Inferior parietal cortex (tissue), 1 donor: ENCODE results near the gene PMM2.
"Not testable (repeated sequence)": the region's sequence is repeated elsewhere in the genome, so short reads cannot be mapped to it uniquely, and the experiment has no call there.

Experiments used
- DNase-seq: peaks from one replicate; pipeline ENCODE4 v3.0.0-alpha.2; 2016; ENCODE audit errors: extremely low spot score

The PMM2 gene

DNA sequence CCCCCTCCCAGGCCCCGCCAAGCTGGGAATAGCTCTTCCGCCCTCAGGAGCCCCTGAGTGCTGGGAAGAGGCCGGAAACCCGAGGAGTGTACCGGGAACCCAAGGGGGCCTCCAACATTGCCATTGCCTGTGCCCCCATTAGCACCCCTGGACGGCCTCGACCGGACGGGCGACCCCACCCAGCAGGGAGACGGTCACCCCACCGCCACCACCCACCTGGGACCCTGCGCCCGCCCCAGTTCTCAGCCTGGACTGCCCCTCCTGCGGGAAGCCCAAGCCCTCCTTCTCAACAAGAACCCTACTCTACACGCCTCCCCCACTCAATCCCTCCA, 69.2 kb downstream of the PMM2 start:
- no peak for DNase-seq

DNA sequence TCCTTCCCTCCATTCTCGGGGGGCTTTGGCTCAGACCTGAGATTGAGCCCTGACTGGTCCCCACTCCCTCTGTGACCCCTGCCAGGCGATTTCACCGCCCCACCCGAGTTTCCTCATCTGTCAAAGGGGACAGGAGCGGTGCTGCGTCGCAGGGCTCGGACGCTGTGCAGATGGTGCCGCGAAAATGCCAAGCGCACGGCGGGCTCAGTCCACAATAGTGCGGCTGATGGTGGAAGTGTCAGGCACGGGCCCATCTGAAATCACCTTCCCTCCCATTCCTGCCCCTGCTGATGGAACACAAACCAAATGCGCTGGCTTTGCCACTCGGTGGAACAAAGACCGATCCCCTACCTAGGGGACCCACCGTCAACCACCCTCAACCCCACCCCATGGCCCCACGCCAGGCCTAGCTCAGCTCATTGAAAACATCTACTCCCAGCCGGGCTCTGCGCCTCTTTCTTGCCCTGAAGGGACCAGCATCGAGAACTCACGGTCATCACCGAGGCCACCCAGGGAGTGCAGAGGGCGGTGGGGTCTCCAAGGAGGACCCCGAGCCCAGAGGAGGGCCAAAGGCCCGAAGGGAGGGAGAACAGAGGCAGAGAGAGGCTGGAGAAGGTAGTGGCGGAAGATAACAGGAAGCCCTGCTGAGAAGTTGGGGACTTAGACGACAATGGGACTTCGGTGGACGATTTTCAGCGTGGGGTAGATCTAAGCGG, 69.7 kb downstream of the PMM2 start:
- no peak for DNase-seq

DNA sequence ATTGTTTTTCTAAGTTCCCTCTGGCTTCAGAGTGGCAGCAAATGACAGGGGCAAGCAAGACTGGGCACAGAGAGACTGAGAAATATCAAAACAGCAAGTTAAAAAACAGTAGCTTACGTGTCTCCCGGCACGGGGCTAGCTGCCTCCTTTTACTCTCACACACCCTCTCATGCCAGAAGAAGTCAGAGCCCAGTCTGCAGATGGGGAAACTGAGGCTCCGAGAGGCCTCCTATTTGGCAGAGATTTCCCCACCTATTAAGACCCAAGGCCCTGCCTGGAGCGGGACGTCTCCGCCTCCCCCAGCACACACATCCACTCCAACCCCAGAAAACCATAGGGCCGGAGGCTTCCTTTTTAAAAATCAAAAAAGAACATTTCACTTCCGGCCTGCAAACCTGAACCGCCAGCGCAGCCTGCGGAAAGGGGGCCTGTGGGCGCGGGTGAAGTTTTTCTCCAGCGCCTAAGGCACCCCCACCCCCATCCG, 70.3 kb downstream of the PMM2 start:
- DNase-seq: no peak

DNA sequence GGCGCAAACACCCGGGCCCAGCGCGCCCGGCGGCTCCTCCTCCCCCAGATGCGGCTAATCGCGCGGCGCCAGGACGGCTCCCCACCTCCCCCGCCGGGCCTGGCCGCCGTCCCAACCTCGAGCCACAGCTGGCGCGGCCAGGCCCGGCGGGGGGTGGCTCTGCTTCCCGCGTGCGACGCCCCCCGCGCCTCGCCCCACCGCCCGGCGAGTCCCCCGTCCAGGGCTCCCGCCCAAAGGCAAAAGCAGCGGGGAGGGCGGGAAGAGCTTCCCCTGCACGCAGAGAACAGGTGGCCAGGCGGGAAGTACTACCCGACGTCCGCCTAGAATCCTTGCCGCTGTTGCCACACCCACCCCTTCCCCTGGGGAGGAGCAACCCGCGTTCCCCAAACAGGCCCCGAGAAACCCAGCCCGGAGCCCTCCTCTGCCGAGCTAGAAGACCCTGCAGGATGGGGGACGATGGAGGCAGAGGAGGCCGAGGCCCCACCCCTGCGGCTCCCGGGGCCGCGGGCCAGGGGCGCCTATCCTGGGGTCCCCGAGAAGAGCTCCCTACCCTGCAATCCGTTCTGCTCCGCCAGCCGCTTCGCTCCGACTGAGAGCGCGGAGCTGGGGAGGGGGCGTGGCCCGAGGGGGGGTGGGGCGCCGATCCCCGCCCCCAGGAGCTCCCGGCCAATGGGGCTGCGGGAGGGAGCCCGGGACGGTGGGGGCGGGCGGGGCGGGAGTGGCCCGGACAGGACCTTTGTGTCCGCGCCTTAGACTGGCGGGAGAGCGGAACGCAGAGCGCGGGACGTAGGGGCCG, 71.0 kb downstream of the PMM2 start, which contains the start of gene CARHSP1:
Gene CARHSP1, minus strand, starts transcription at position 591 of the 796 bp plus-strand sequence. CDS start 9,678 bp downstream, outside the sequence.
- peak; percentile 78 for DNase-seq

DNA sequence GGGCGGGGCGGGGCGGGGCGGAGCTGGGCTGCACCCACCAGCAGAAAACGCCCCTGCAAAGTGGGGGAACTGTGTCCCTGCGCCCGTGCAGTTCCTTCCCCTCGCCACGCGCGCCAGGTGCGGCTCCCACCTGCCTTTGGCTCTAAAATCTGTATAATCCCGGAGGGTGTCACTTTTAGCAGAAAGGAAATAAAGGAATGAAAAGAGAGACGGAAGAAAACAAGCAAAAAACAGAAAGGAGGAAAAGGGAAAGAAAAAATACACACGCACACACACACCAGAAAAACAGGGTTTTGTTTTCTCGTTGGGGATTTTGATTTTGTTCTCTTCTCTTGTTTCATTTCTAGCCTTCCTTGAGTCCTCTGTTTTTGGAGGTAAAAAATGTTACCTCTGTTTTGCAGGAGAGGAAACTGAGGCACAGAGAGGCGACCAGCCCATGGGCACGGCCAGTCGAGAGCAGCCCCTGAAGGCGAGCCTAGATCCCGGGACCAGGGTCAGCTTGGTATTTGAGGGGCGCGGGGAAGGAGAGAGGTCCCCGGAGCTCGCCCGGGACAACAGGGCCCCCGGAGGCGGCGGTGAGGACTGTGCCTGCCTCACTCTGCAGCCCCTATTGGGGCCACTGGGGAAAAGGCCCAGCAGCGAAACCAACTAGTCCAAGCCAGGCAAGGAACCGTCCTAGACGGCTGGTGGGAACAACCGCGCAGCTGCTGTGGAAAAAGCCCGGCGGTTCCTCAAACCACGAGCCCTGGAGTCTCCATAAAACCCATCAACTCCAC, 71.8 kb downstream of the PMM2 start:
- no peak for DNase-seq

DNA sequence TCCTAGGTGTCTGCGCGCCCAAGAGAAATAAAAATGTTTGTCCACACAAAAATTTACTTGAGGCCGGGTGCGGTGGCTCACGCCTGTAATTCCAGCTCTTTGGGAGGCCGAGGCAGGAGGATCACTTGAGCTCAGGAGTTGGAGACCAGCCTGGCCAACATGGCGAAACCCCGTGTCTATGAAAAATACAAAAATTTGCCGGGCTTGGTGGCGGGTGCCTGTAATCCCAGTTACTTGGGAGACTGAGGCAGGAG, 72.3 kb downstream of the PMM2 start:
- DNase-seq: not testable (repeated sequence)

DNA sequence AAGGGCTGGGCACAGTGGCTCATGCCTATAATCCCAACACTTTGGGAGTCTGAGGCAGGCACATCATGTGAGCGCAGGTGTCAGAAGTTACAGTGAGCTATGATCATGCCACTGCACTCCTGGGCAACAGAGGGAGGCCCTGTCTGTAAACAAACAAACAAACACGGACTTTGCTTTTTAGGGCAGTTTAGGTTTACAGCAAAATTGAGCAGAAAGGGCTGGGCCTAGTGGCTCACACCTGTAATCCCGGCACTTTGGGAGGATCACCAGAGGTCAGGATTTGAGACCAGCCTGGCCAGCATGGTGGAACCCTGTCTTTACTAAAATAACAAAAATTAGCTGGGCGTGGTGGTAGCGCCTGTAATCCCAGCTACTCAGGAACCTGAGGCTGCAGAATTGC, 74.4 kb downstream of the PMM2 start:
- no peak for DNase-seq

DNA sequence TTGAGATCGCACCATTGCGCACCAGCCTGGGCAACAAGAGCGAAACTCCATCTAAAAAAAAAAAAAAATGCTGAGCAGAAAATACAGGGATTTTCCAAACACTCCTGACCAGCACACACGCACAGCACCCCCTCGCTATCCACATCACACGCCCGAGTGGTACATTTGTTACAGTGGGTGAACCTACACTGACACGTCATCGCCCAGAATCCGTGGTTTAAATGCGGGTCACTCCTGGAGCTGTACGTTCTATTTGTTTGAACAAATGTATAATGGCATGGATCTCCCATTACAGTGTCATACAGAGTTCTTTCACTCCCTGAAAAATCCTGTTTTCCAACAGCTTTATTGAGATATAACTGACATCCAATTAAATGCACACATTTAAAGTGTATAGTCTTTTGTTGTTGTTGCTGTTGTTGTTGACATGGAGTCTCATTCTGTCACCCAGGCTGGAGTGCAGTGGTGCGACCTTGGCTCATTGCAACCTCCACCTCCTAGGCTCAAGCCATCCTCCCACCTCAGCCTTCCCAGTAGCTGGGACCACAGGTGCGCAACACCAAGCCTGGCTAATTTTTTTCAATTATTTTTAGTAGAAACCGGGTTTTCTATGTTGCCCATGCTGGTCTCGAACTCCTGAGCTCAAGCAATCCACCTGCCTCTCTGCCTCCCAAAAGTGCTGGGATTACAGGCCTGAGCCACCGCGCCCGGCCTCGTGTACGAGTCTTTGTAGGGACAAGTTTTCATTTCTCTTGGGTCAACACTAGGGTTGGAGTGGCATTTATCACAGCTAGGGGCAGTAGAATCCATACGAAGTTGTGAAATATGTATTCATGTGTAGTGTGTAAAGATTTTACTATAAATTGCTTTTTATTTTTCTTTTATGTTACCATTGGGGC, 75.6 kb downstream of the PMM2 start:
- DNase-seq: no peak

DNA sequence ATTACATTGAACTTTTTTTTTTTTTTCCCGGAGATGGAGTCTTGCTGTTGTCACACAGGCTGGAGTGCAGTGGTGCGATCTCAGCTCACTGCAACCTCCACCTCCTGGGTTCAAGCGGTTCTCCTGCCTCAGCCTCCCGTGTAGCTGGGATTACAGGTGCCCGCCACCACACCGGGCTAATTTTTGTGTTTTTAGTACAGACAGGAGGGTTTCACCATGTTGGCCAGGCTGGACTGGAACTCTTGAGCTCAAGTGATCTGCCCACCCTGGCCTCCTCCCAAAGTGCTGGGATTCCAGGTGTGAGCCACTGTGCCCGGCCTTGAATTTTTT, 76.2 kb downstream of the PMM2 start:
- not testable (repeated sequence) for DNase-seq

DNA sequence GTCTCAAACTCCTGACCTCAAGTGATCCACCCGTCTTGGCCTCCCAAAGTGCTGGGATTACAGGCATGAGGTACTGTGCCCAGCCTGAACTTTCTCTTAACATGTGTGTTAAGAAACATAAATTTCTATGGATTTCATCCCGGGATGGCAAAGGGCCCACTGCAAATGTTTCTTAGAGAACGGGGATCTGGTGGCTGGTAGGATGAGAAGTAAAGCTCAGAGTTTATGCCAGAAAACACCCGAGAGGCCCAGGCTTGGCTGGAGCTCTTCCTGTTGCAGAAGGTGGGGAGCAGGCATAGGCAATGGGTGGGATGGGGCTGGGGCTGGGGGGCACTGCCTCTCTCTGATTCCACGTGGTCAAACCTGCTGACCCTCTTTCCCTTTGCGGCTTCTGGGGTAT, 76.7 kb downstream of the PMM2 start:
- DNase-seq: no peak

DNA sequence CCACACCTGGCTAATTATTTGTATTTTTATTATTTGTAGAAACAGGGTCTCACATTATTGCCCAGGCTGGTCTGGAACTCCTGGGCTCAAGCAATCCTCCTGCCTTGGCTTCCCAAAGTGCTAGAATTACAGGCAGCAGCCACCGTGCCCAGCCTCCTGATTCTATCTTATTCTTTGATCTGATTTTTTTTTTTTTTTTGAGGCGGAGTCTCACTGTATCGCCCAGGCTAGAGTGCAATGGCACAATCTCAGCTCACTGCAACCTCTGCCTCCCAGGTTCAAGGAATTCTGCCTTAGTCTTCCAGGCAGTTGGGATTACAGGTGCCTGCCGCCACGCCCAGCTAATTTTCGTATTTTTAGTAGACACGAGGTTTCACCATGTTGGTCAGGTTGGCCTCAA, 77.7 kb downstream of the PMM2 start:
- not testable (repeated sequence) for DNase-seq

DNA sequence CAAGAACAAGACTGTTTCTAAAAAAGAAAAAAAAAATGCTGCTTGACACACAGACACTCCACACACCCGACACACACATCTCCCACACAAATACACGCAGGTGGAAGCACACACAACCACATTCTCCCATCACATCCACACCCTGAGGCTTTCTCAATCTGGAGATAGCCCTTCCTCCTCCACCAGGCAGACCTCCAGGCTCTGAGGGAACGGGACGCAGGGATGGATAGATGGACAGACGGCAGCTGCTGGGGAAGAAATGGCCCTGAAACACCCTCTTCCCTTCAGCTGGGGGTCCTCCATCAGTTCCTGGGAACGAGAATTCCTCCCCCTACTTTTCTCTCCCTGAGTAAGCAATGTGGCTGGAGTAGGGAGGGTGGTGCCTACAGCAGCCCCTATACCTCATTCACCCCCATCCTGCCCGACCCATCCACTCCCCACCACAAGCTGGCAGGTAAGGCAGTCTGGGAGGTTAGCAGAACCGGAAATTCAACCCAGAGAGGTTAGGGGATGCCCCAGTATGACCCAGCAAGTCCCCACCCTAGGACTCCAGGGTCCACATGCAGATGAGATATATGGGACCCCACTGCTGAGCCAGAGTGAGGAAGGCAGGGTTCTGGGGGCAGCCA, 80.4 kb downstream of the PMM2 start:
- no peak for DNase-seq

DNA sequence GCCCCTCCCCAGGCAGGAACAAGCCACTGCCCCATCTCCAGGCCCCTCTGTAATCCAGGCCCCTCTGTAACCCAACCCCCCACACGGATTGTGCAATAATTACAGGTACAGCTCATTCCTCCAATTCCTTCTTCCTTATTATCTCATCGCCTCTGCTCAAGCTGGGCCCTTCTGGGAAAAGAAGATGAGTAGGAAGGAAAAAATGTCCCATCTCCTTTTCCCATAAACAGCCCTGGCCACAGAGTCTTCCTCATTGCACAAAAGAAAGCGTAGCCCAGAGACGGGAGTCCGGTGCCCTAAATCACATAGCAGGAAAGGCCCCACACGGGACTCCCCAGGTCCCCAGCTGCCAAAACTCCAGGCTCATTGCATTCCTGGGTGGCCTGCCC, 80.9 kb downstream of the PMM2 start:
- no peak for DNase-seq

DNA sequence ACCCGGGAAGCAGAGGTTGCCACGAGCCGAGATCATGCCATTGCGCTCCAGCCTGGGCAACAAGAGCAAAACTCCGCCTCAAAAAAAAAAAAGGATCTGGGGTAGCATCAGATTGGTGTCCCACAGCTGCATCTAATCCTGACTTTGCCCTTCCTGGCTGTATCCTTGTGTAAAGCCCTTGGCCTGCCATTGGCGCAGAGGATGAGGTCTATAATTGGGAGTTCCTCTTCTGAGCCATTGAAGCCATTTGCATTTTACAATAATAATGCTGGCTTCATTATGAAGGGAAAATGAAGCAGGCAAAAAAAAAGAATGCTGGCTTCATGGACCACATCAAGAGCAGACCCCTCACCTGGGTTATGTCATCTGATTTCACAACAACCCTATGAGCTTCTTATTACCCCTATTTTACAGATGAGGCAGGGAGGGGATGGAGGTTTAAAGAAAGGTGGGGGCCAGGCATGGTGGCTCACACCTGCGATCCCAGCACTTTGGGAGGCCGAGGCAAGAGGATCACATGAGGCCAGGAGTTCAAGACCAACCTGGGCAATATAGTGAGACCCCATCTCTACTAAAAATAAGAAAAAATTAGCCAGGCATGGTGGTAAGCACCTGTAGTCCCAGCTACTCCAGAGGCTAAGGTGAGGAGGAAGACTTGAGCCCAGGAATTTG, 83.3 kb downstream of the PMM2 start:
- DNase-seq: no peak

DNA sequence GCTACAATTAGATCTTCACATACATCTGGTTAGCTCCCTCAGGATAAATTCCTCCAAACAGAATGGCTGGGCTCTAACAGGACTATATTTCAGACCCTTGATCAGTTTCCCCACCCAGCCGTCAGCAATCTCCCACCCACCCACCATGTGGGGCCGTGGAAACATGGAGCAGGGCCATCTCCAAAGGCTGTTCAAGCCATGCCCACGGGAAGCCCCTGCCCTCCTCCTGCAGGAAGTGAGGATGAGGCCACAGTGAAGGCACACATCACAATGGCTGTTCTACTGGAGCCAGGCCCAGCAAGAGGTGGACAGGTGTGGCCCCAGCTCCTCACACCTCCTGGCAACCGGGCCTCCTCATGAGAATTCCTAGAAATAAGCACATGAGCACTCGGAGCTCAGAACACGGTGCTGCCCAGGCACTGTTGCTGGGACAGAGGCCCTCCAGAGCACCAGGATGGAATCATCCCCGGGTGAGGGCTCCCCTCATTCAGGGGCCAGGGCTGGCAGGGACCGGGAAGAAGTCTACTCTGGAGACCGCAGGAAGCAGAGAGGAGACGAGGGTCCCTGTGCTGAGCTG, 84.5 kb downstream of the PMM2 start, which contains the start of gene LITAFD:
Gene LITAFD, plus strand, starts transcription at position 311 of the 577 bp plus-strand sequence. CDS start 2,005 bp downstream, outside the sequence.
- DNase-seq: no peak

DNA sequence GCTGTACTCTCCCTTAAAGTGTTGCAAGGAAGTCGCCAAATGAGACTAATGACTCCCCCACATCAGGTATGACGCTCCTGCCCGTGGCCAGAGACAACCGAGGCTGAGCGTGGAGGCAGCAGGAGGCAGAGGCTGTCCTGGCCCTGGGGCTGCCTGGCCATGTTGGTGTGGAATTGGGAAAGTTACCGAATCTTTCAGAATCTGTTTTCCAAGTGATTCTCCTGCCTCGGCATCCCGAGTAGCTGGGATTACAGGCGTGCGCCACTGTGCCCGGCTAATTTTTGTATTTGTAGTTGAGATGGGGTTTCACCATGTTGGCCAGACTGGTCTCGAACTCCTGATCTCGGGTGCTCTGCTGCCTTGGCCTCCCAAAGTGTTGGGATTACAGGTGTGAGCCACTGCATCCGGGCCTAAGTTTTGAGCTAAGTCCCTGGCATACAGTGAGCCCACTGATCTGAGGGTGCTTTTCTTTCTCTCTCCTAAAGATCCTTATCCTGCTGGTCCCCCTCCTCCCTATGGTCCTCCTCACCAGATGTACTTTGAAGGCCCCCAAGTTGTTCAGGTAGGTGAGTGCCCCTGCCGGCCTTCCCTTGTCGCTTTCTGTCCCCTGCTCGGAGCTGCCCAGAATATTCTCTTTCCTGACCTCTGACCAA, 85.2 kb downstream of the PMM2 start:
- no peak for DNase-seq

DNA sequence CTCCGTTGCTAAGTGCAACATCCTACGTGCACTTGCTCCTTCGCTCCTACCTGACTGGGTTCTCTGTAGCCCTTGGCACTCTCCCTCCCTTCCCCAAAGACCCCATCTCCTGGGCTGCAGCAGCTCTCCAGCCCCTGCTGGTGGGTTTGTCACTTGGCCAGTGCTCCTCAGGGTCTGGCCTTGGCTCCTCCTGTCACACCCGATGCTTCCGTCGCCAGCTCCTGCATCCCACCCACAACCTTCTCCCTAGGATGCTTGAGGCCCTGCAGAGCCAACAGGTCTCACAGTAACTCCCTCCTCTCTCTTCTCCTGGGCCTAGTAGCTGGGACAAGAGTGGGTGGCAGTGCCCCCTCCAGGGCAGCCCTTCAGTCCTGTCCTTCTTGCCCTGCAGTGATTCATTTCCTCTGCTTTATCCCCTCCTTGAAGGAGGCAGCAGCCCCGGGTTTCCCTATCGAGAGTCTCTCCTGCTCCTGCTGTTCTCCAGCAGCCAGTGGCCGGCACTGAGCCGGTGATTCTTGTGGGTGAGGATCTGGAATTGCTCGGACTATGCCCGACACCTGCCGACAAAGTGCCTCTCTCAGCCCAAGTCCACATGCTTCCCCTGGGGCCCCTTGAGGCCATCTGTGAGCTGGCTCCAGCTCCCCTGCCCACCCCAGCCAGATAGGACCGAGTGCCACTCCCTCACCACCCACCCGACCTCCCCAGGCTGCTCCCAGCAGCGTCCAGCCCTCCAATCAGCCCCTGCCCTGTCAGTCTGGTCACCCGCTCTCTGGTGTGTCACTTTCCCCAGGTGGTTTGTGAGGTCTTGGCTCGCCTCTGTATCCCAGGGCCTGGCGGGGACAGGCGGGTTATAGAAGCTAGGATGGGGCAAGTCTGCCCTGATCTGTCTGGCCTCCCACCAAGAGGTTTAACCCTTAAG, 88.3 kb downstream of the PMM2 start:
- DNase-seq: no peak

DNA sequence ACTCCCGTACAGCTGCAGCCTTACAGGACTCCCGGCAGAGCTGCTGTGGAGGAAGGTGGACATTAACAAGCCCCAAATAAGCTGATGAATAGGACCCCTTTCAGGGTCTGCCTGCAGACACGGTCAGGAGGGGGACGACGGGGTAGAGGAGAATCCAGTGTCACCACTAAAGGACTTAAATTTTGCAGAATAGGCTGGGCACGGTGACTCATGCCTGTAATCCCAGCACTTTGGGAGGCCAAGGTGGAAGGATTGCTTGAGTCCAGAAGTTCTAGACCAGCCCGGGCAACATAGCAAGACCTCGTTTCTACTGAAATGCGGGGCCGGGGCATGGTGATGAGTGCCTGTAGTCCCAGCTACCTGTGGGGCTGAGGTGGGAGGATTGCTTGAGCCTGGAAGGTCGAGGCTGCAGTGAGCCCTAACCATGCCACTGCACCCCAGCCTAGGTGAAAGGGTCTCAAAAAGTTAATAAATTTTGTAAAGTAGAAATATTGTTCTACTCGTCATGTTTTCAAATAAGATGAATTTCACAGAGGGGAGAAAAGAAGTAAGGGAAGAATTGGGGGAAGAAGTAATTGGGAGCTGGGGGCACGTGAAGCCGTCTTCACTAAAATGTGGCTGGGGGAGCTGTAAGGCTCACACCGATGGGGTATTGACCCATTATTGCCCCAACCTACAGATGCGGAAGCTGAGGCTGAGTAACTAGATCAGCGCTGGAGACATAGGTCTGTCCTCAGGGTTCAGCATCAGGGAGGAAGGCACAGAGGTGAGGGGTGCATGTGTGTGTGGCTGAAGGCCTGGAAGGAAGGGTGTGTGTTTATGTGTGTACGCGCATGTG, 89.2 kb downstream of the PMM2 start:
- no peak for DNase-seq
